Activated naive CD8-positive, alpha-beta T cell treated with anti-CD3 and anti-CD28 coated beads, Interleukin-2, amount 50 U/mL, for 24 hours (primary cell): ENCODE measurements around the gene ZDHHC23.

Source experiments
- ATAC-seq: fragments of 150-1000 bp; cut with Tn5 transposase; one replicate; pipeline ENCODE4 v1.10.0; 2021
- DNase-seq: peaks from one replicate; pipeline ENCODE4 v3.0.0; 2021
- H3K27ac Mint-ChIP-seq: one replicate; pipeline ENCODE4 v1.8.0; 2021; ENCODE audit warnings: mild to moderate bottlenecking, mixed read lengths
- H3K27me3 Mint-ChIP-seq: one replicate; pipeline ENCODE4 v1.8.0; 2021; ENCODE audit warnings: mixed read lengths
- H3K36me3 Mint-ChIP-seq: one replicate; pipeline ENCODE4 v1.8.0; 2021; ENCODE audit warnings: low read depth, mixed read lengths
- H3K4me1 Mint-ChIP-seq: one replicate; pipeline ENCODE4 v1.8.0; 2021; ENCODE audit warnings: mixed read lengths
- H3K4me3 Mint-ChIP-seq: one replicate; pipeline ENCODE4 v1.8.0; 2021; ENCODE audit warnings: mild to moderate bottlenecking, moderate library complexity, mixed read lengths
- H3K9me3 Mint-ChIP-seq: one replicate; pipeline ENCODE4 v1.8.0; 2021; ENCODE audit warnings: mixed read lengths

The ZDHHC23 gene

DNA sequence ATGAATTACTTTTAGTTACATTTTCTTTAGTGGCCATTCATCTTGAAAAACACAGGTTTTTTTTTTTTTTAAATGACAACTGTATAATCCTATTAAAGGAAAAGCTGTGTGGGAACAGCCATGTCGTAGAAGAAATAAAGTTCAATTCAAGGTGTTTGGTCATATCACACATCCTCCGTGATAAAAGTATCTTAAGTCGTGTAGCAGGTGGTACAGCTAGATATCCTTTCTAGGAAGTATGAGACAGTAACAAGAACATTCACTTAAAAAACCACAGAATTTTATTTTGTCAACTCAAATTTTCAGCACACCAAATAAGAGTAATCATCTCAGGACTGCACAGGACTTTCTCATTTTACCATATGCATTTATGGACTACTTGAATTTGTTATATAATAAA lies 16.1 kb downstream of the ZDHHC23 start:
- H3K4me1 Mint-ChIP-seq = no peaks in the 10 kb centered on the region
- no peak for ATAC-seq
- H3K27ac Mint-ChIP-seq = no peak overlapping the region
- DNase-seq = no peak
- peaks cover 4% of the 10 kb centered on the region for H3K36me3 Mint-ChIP-seq
- H3K27me3 Mint-ChIP-seq = no peaks in the 10 kb centered on the region
- H3K4me3 Mint-ChIP-seq = no peak overlapping the region
- H3K9me3 Mint-ChIP-seq = no peaks in the 10 kb centered on the region

- H3K4me1 Mint-ChIP-seq = no peaks in the 10 kb centered on the region
- no peaks in the 10 kb centered on the region for H3K9me3 Mint-ChIP-seq
- H3K27me3 Mint-ChIP-seq = no peaks in the 10 kb centered on the region
- no peak overlapping the region for H3K27ac Mint-ChIP-seq
- DNase-seq (no peak), ATAC-seq (no peak)
- H3K36me3 Mint-ChIP-seq = peaks cover under 1% of the 10 kb centered on the region
- no peak overlapping the region for H3K4me3 Mint-ChIP-seq
Measured at GRCh38 chr3:113966172-113966571, 18.4 kb downstream of the ZDHHC23 start.

DNA sequence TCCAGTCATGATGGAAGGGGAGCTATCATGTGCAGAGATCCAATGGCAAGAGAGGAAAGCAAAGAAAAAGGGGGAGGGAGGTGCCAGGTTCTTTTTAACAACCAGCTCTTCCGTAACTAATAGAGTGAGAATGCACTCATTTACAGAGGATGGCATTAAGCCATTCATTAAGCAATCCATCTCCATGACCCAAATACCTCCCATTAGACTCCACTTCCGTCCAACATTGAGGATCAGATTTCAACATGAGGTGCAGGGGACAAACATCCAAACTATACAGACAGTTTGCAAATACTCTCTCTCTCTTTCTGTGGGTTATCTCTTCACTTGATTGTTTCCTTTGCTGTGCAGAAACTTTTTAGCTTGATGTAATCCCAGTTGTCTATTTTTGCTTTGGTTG lies 21.2 kb downstream of the ZDHHC23 start:
- H3K4me1 Mint-ChIP-seq = no peaks in the 10 kb centered on the region
- H3K4me3 Mint-ChIP-seq = no peak overlapping the region
- H3K36me3 Mint-ChIP-seq = peaks cover 10% of the 10 kb centered on the region
- DNase-seq (no peak), ATAC-seq (no peak)
- H3K9me3 Mint-ChIP-seq = peaks cover 22% of the 10 kb centered on the region
- no peak overlapping the region for H3K27ac Mint-ChIP-seq
- H3K27me3 Mint-ChIP-seq = no peaks in the 10 kb centered on the region

DNA sequence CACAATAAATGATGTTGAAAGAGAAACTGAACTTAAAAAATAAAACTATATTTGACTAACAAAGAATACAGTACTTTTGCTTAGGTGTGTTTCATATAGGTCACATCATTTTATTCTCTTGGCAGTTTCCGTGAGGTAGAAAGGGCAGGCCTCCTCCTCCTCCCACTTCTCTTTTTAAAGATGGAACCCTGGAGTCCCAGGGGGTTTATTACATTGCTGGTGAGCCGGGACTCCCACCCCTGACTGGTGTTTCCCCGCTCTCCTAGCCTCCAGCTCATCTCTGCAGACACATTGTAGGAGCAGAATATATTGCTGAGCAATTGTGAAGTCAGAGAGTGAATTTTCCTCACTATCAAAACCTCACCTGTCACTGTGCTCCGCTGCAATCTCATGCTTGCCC lies 30.0 kb downstream of the ZDHHC23 start:
- DNase-seq = no peak
- no peak overlapping the region for H3K27ac Mint-ChIP-seq

GRCh38 chr3:113979916-113980315 lies 32.1 kb downstream of the ZDHHC23 start:
- ATAC-seq = no peak
- Mint-ChIP-seq H3K27ac (no peak overlapping the region), H3K9me3 (peaks cover under 1% of the 10 kb centered on the region), H3K4me1 (no peaks in the 10 kb centered on the region), H3K36me3 (peaks cover 20% of the 10 kb centered on the region), H3K4me3 (no peak overlapping the region), H3K27me3 (no peaks in the 10 kb centered on the region)
- no peak for DNase-seq

More for the DNA sequence above, 30.0 kb downstream of the ZDHHC23 start:
- Mint-ChIP-seq H3K27me3 (no peaks in the 10 kb centered on the region), H3K36me3 (peaks cover 36% of the 10 kb centered on the region), H3K4me1 (no peaks in the 10 kb centered on the region), H3K9me3 (peaks cover 17% of the 10 kb centered on the region), H3K4me3 (no peak overlapping the region)
- ATAC-seq = no peak

GRCh38 chr3:113981803-113982202 lies 34.0 kb downstream of the ZDHHC23 start:
- Mint-ChIP-seq H3K27me3 (no peaks in the 10 kb centered on the region), H3K27ac (no peak overlapping the region), H3K9me3 (no peaks in the 10 kb centered on the region), H3K4me1 (peaks cover 8% of the 10 kb centered on the region), H3K4me3 (no peak overlapping the region), H3K36me3 (peaks cover 16% of the 10 kb centered on the region)
- ATAC-seq (no peak), DNase-seq (no peak)

GRCh38 chr3:113983544-113983943 lies 35.7 kb downstream of the ZDHHC23 start:
- DNase-seq (no peak), ATAC-seq (no peak)
- H3K27me3 Mint-ChIP-seq = no peaks in the 10 kb centered on the region
- H3K36me3 Mint-ChIP-seq = peaks cover 11% of the 10 kb centered on the region
- no peaks in the 10 kb centered on the region for H3K9me3 Mint-ChIP-seq
- H3K27ac Mint-ChIP-seq = no peak overlapping the region
- no peak overlapping the region for H3K4me3 Mint-ChIP-seq
- H3K4me1 Mint-ChIP-seq = peaks cover 8% of the 10 kb centered on the region

GRCh38 chr3:113985541-113985940 lies 37.7 kb downstream of the ZDHHC23 start:
- Mint-ChIP-seq H3K4me3 (no peak overlapping the region), H3K27me3 (no peaks in the 10 kb centered on the region), H3K9me3 (no peaks in the 10 kb centered on the region), H3K27ac (peak overlapping the region; percentile 38), H3K4me1 (peaks cover 8% of the 10 kb centered on the region), H3K36me3 (peaks cover 6% of the 10 kb centered on the region)
- ATAC-seq = no peak
- no peak for DNase-seq

DNA sequence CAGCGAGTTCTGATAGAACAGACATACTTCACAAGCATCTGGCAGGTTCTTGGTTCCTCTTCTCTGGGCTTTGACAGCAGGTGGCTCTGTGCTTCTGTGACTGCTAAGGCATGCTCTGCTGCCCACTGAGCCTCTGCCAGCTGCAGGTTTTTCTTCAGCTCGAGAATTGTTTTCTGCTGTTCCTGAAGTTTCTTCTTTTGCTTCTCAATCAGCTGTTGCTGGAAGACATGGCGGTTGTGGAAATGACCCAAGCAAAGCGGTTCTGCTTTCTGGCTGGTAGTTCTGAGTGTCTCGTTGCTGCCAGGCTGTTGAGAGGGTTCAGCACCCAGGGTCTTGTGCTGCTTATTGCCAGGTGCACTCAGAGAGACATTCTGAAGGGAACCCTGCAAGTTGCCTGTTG lies 57.7 kb downstream of the ZDHHC23 start:
- no peaks in the 10 kb centered on the region for H3K4me1 Mint-ChIP-seq
- H3K36me3 Mint-ChIP-seq = peaks cover 12% of the 10 kb centered on the region
- ATAC-seq = peak; percentile 40
- H3K27ac Mint-ChIP-seq = no peak overlapping the region
- no peaks in the 10 kb centered on the region for H3K9me3 Mint-ChIP-seq
- no peaks in the 10 kb centered on the region for H3K27me3 Mint-ChIP-seq
- H3K4me3 Mint-ChIP-seq = no peak overlapping the region
- DNase-seq = peak; percentile 3

DNA sequence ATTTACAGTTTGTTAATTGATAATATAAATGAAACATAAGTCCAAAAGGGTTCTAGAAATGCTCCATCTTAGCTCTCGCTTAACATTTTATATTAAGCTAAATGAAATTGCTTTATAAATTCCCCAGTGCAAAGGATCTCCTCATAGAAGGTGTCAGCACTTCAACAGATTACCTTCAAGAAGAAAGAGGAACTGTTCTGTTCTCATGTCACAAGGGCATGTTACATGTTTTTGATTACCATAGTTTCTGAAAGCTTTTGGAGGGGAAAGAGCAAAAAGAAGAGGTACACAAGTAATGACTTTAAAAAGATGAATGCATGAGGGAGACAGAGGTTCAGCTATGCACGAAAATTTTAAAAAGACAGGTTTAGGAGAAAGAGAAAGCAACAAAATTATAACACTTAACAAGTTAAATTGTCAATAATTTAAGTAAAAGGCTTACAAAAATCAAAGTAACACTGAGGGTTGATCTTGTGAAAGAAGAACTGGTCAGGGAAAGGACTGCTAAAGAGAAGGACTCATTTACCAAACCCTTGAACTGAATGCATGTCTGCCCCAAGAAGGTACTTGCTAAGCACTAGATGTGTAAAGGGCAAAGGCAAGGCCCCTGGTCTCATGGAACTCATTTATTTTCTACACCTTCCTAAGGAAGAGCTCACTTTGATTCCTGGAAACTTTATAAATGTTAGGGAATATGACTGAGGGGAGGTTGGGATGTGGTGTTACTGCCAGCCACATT lies 63.4 kb downstream of the ZDHHC23 start:
- Mint-ChIP-seq H3K36me3 (no peaks in the 10 kb centered on the region), H3K27me3 (no peaks in the 10 kb centered on the region), H3K4me3 (no peak overlapping the region), H3K4me1 (peaks cover 3% of the 10 kb centered on the region), H3K9me3 (no peaks in the 10 kb centered on the region), H3K27ac (no peak overlapping the region)
- ATAC-seq (no peak), DNase-seq (no peak)
